Activated CD8-positive, alpha-beta memory T cell treated with anti-CD3 and anti-CD28 coated beads for 36 hours (primary cell): Measurements from ENCODE around the gene UBA1. TPM values are rescaled to one million over a fixed set of nuclear protein-coding genes. Genes with fewer than 3 reads are reported as not detected.

Source experiments
- CTCF ChIA-PET: fragments of 350-600 bp; sonication (Branson Sonifier 250); formaldehyde crosslinking; loops from one replicate; lab custom pipeline; 2021; ENCODE audit warnings: antibody characterized with exemption; lab: Charles Lee
- POLR2A ChIA-PET: fragments of 350-600 bp; sonication (Branson Sonifier 250); formaldehyde crosslinking; loops from one replicate; lab custom pipeline; 2021; ENCODE audit warnings: antibody characterized with exemption; lab: Charles Lee
- total RNA-seq, 2 experiments: library from RNA; stranded (reverse); gene quantifications; one replicate each; pipeline ENCODE4 v1.2.3, GENCODE V29; 2021

The UBA1 gene
- total RNA-seq, 2 experiments from 2014 or later, result 233 to 258 TPM

GRCh38 chrX:47221756-47222155 is 28.1 kb downstream of the UBA1 start:
- CTCF ChIA-PET, result no interaction called here
- POLR2A ChIA-PET, result interaction anchor here (0.5 kb wide), 1 partner anchor 16 kb away, joined by 3 read pairs; no protein-coding TSS in a partner anchor

- ChIA-PET POLR2A (no interaction called here), CTCF (no interaction called here)
These were observed 29.2 kb downstream of the UBA1 start for GRCh38 chrX:47222751-47223350.

GRCh38 chrX:47223476-47224250 is 30.0 kb downstream of the UBA1 start:
- ChIA-PET CTCF (no interaction called here), POLR2A (interaction anchor here (1.3 kb wide), 1 partner anchor 10 kb away, joined by 6 read pairs; the partner anchor contains the start of gene USP11)

DNA sequence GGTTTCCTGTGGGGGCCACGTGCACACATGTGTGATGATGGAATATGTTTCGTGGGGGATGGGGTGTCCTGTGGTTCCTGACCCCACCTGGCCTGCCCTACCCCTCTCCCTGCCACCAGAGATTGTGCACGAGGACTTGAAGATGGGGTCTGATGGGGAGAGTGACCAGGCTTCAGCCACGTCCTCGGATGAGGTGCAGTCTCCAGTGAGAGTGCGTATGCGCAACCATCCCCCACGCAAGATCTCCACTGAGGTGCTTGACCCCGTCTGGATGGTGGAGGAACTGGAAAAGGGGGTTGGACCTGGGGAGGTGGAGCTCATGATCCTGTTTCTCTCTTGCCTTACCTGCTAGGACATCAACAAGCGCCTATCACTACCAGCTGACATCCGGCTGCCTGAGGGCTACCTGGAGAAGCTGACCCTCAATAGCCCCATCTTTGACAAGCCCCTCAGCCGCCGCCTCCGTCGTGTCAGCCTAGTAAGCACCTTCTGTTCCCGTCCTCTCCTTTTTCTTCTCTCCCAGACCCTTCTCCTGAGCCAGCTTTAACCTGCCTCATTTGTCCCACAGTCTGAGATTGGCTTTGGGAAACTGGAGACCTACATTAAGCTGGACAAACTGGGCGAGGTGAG is 30.8 kb downstream of the UBA1 start:
- ChIA-PET POLR2A (interaction anchor here (1.3 kb wide), 1 partner anchor 9 kb away, joined by 6 read pairs; the partner anchor contains the start of gene USP11), CTCF (no interaction called here)

GRCh38 chrX:47224896-47225290 is 31.3 kb downstream of the UBA1 start:
- POLR2A ChIA-PET, result interaction anchor here (1.3 kb wide), 1 partner anchor 8 kb away, joined by 6 read pairs; the partner anchor contains the start of gene USP11
- CTCF ChIA-PET, result no interaction called here

DNA sequence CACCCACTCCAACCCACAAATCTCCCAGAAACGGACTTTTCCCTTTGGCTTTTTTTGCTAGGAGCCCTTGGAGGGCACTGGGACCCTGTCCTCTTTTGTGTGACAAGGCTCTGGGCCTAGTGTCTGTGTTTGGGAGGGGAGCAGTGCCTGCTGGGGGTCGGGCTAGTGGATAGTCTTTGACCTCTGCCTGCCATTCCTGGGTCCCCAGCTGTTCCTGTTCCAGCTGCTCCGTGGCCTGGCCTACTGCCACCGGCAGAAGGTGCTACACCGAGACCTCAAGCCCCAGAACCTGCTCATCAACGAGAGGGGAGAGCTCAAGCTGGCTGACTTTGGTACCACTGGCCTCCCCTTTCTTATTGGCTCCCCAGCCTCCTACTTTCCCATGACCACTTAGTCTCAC is 32.4 kb downstream of the UBA1 start:
- ChIA-PET CTCF (no interaction called here), POLR2A (no interaction called here)

- ChIA-PET POLR2A (no interaction called here), CTCF (no interaction called here)
These were observed 33.1 kb downstream of the UBA1 start for GRCh38 chrX:47226531-47227333.

- ChIA-PET POLR2A (no interaction called here), CTCF (no interaction called here)
These were observed 33.6 kb downstream of the UBA1 start for GRCh38 chrX:47227334-47227583.

DNA sequence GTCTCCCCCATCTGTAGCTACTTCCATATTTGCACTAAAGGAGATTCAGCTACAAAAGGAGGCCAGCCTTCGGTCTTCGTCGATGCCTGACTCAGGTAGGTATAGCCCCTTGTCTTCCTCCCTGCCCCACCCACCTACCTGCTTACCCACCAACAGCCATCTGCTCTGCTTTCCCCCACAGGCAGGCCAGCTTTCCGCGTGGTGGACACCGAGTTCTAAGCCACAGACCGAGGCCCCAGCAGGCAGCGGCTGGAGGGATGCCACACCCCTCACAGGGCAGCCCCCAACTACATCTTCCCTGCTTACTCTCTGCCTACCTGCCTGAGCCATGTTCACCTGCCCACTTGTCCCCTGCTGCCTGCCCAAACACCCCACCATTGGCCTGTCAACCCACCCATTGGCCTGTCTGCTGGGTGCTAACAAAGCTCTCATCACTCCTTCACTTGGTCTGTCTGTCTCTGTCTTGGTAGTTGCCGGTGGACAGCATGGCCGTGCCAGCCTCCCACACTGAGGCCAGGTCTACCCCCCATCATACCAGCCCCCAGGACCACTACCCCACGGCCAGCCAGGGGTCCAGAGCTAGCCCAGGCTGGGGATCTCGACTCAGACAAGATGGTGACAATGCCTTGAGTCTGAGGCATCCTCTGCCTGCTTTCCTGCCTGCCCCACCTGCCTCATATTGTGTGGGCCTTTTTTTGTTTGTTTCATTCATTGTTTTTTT is 35.1 kb downstream of the UBA1 start:
- ChIA-PET CTCF (no interaction called here), POLR2A (no interaction called here)

DNA sequence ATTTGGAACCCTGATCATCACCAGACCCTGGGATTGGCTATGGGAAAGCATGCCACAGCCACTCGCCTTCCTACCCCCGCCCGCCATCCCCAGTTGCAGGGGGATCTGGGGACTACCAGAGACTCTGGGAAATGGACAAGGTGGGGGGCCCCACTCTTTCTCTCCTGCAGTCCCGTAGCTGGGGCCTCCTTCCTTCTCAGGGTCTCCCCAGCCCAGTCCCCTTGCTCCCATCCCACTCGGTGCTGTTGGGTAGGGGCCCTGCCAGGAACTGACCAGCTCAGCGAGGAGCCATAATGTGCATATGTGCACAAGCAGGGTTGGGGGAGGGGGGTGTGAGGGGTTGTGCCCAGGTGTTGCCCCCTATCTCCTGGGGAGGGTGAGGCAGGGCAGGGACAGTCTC is 35.8 kb downstream of the UBA1 start:
- CTCF ChIA-PET, result no interaction called here
- POLR2A ChIA-PET, result no interaction called here

DNA sequence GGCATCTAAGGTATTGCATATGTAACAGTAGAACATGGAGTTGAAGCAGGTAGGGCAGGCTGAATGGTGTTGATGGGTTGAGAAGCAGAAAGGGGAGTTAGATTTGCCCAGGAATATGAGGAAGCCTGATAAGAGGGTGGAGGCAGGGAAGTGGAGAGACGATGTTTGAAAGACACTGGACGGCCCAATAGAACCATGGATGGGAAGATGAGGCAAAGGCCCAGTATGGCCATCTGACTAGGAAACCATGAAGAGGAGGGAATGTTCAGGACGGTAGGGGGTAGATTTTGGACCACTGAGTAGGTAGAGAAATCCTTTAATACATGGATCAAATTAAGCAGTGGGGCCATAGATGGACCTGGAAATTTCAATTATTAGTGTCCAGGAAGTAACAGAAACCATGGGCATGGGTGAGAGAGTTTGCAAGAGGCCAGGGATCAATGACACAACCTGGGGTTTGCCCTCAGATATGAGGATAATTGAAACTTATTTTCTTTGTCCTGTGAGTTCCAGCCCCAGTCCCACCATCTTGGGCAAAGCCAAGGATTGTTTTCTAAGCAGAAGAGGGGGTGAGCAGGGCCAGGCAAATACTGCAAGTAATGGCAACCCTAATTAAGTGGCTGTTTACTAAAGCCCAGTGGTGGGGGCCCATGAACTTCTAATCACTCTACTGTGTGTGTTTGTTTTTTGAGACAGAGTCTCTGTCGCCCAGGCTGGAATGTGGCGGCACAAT is 36.7 kb downstream of the UBA1 start:
- CTCF ChIA-PET, result no interaction called here
- POLR2A ChIA-PET, result no interaction called here

GRCh38 chrX:47231167-47231566 is 37.5 kb downstream of the UBA1 start:
- CTCF ChIA-PET, result no interaction called here
- POLR2A ChIA-PET, result no interaction called here

DNA sequence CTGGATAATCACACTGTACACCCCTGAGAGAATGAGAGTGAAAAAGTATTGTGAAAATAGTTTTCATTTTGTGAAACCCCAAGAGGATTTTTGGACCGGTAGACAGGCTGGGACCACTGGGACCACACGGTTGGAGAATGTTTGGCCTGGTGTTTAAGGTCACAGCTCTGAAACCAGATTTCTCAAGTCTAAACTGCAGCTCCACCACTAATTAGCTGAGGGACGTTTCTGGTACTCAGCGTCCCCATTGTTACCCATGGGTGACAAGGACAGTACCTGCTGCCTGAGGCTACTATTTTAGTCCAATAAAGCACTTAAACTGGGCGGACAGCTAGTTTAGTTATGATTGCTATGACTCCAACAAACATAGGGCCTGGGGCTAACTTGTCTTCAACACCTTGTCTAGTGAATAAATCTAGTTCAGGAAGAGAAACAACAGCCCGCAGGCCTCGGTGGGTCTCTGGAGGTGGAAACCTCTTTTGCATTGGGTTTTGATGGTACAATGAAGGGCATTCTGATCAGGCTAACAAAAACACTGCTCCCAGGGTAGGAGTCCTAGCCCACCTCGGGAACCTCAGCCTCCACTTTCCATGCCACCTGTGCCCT is 38.7 kb downstream of the UBA1 start:
- CTCF ChIA-PET, result interaction anchor here (1.0 kb wide), 1 partner anchor 152 kb away, joined by 3 read pairs; no protein-coding TSS in a partner anchor

GRCh38 chrX:47232803-47233332 is 39.2 kb downstream of the UBA1 start, which contains the start of gene USP11:
Gene USP11 (plus strand): TSS chrX:47233009. CDS start chrX:47233044, 35 bp downstream.
- ChIA-PET POLR2A (interaction anchor here (0.7 to 1.6 kb wide), 4 partner anchors 8 to 42 kb away, joined by 3 to 13 read pairs (median 4); partner anchors contain the start of gene CDK16), CTCF (interaction anchor here (1.0 kb wide), 1 partner anchor 152 kb away, joined by 3 read pairs; no protein-coding TSS in a partner anchor)

More for the DNA sequence above, 38.7 kb downstream of the UBA1 start:
- POLR2A ChIA-PET, result interaction anchor here (0.7 to 1.6 kb wide), 3 partner anchors 14 to 41 kb away, joined by 3 to 13 read pairs (median 3); partner anchors contain the start of gene CDK16

DNA sequence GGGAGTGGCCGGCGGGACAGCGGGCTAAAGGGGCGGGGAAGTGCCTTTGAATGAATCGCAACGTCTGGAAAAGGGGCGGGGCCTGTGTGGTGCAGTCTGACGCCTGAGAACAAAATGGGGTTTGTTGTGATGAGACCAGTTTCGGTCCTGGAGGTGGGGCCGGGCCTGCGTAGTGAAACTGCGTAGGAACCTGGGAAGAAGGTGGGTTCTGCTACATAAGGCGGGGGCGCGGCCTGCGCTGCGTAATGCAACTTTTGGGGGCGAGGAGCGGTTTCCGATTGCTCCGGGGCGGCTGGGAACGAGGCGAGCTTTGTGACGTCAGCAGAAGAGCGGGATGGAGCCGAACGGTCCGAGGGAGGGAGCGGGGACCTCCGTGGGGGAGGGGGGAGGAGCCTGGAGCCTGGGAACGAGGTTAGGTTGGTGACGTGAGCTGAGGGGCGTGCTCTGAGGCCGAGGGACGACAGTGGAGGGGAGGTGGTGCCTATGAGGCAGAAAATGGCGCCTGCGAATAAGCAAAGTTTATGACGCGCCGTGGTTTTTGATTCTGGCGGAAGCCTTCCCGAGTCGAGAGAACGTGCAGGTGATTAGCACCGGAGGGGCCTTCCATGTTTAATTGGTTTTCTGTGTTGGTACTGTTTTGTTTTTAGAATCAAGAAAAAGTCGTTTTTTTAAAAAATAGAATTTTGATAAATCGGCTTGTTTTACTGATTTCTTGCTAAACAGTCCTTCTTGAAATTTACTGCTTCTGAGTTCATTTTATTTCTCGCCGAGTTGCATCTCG is 39.9 kb downstream of the UBA1 start:
- CTCF ChIA-PET, result no interaction called here

DNA sequence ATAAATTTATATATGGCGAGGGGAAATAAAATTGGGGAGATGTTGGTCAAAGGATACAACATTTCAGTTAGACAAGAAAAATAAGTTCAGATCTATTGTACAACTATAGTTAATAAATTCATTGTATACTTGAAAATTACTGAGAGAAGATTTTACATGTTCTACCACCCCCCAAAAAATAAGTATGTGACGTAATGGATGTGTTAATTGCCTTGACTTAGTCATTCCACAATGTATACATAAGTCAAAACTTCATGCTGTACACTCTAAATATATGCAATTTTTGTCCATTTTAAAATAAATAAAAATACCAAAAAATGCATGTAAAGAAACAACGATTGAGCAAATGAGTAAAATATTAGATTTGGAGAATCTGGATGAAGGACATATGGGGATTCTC is 41.0 kb downstream of the UBA1 start:
- POLR2A ChIA-PET, result no interaction called here
- CTCF ChIA-PET, result no interaction called here

More for the DNA sequence above, 39.9 kb downstream of the UBA1 start:
- POLR2A ChIA-PET, result interaction anchor here (1.1 to 1.6 kb wide), 3 partner anchors 9 to 43 kb away, joined by 3 to 13 read pairs (median 6); partner anchors contain the start of gene CDK16

GRCh38 chrX:47235691-47236103 is 42.1 kb downstream of the UBA1 start:
- ChIA-PET CTCF (no interaction called here), POLR2A (no interaction called here)
